Measurements from ENCODE around the gene CSTB.

GRCh38 chr21:43726686-43727518, 49.2 kb downstream of the CSTB start:
- TF ChIP-seq MAX (IDR thresholded peaks at IDR 0.05), result no peak
- TF ChIP-seq, protein P1, sequence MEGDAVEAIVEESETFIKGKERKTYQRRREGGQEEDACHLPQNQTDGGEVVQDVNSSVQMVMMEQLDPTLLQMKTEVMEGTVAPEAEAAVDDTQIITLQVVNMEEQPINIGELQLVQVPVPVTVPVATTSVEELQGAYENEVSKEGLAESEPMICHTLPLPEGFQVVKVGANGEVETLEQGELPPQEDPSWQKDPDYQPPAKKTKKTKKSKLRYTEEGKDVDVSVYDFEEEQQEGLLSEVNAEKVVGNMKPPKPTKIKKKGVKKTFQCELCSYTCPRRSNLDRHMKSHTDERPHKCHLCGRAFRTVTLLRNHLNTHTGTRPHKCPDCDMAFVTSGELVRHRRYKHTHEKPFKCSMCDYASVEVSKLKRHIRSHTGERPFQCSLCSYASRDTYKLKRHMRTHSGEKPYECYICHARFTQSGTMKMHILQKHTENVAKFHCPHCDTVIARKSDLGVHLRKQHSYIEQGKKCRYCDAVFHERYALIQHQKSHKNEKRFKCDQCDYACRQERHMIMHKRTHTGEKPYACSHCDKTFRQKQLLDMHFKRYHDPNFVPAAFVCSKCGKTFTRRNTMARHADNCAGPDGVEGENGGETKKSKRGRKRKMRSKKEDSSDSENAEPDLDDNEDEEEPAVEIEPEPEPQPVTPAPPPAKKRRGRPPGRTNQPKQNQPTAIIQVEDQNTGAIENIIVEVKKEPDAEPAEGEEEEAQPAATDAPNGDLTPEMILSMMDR (IDR thresholded peaks at IDR 0.05; ENCODE audit: low read depth, low read length, missing input control), result no peak
- TF ChIP-seq, protein P2, sequence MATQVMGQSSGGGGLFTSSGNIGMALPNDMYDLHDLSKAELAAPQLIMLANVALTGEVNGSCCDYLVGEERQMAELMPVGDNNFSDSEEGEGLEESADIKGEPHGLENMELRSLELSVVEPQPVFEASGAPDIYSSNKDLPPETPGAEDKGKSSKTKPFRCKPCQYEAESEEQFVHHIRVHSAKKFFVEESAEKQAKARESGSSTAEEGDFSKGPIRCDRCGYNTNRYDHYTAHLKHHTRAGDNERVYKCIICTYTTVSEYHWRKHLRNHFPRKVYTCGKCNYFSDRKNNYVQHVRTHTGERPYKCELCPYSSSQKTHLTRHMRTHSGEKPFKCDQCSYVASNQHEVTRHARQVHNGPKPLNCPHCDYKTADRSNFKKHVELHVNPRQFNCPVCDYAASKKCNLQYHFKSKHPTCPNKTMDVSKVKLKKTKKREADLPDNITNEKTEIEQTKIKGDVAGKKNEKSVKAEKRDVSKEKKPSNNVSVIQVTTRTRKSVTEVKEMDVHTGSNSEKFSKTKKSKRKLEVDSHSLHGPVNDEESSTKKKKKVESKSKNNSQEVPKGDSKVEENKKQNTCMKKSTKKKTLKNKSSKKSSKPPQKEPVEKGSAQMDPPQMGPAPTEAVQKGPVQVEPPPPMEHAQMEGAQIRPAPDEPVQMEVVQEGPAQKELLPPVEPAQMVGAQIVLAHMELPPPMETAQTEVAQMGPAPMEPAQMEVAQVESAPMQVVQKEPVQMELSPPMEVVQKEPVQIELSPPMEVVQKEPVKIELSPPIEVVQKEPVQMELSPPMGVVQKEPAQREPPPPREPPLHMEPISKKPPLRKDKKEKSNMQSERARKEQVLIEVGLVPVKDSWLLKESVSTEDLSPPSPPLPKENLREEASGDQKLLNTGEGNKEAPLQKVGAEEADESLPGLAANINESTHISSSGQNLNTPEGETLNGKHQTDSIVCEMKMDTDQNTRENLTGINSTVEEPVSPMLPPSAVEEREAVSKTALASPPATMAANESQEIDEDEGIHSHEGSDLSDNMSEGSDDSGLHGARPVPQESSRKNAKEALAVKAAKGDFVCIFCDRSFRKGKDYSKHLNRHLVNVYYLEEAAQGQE (IDR thresholded peaks at IDR 0.05), result no peak
